Vagina (tissue), 2 donors: ENCODE results near the gene TINAGL1.

Source experiments
- CTCF ChIP-seq, 3 experiments: fragments of 450-650 bp in 2 of 3; fragments of 200-600 bp in 1 of 3; sonication (generic) in 1 of 3; IDR thresholded peaks; one replicate each; pipeline ENCODE4 v1.5.1; 2017 to 2019; ENCODE audit warnings: antibody characterized with exemption in 3 of 3, mild to moderate bottlenecking in 2 of 3, moderate library complexity in 2 of 3
- POLR2AphosphoS5 ChIP-seq, 2 donors: sonication (generic); formaldehyde crosslinking; IDR thresholded peaks; one replicate each; pipeline ENCODE4 v1.9.0; 2017; ENCODE audit warnings: antibody characterized with exemption in 2 of 2, mild to moderate bottlenecking in 2 of 2, low read depth in 1 of 2; ENCODE audit not compliant: insufficient read depth in 1 of 2

DNA sequence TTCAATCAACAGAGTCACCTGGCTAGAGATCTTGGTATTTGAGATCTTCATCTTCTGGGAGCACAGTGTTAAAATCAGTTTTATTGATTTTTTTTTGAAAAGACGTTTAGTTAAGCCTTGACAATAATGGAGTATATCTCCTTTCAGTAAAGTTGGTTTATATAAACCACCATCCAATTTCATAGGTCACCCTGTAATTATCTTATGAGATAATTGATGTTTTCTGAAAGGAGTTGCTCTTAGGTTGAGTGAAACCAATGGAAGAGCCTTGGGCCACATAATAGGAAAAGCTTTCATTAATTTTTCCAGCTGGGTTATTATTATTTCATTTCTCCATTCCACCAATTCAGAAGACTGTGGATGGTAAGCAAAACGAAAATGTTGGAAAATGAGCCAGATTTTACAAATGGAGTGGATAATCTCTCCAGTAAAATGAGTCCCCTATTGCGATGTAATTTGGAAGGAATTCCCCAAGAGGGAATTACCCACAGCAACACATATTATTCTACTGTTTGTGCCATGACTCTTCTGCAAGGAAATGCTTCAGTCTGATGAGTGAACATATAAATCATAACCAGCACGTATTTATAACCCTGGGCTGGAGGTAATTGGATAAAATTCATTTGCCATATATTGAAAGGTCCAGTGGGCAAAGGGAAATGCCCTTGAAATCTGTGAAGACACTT, 46.2 kb upstream of the TINAGL1 start:
- TF ChIP-seq CTCF (IDR thresholded peaks at IDR 0.05), result no peak
- TF ChIP-seq POLR2AphosphoS5 (IDR thresholded peaks at IDR 0.05; ENCODE audit: insufficient read depth in 1 of 2, low read depth in 1 of 2), result no peak
